Fibroblast of skin of abdomen (primary cell): ENCODE measurements around the gene FNDC3A.
"Not testable (repeated sequence)": the region's sequence is repeated elsewhere in the genome, so short reads cannot be mapped to it uniquely, and the experiment has no call there.

ENCODE experiments used
- DNase-seq: peaks from one replicate; pipeline ENCODE4 v3.0.0-alpha.2; 2013

Gene FNDC3A

DNA sequence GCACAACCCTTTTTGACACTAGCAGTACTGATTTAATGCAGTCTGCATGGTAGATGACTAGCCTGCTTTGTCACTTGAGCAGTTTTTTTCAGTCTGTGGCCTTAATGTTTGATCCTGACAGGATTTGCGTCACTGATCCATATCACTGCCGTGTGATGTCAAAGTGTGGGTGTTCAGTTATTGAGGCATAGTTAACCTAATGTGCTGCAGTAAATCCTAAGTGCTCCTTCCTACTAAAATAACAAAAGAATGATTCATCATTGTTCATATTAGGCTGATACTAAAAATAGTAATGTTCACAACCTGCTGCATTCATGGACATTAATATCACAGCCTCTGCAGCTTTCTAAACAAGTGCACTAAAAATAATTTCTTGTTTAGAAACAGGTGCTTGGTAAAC lies 122.5 kb downstream of the FNDC3A start:
- DNase-seq, result peak; percentile 79

DNA sequence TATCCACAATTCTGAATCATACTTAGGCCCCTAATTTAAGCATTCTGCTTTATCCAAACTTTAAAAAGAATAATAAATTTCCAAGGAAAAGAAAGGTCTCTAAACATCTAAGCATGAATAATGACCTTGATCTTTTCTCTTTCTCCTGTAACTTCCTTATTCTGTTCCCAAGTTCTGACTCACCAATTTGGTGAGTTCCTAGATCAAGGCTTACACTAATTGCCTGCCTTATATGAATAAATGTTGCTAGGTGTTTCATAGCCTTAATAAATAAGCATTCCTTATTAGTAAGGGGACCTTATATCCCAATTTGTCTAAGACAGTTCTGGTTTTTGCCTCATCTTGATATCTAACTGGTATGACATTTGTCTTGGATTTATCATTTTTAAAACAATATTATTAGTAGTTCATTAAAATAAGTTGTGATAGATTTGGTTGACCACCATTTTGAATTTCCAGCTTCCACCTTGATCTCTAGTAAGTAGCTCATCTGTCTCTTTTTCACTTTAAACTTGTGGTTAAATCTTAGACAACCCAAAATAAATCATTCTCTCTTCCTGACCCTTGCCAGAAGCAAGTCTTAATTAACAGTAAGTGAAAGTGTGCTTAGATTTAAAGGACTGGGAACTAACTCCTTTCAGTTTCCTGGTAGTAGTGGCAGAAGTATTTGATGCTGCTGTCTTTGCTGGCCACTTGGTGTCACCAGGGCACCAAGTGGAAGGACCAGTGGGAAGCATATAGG lies 123.2 kb downstream of the FNDC3A start:
- DNase-seq, result no peak

DNA sequence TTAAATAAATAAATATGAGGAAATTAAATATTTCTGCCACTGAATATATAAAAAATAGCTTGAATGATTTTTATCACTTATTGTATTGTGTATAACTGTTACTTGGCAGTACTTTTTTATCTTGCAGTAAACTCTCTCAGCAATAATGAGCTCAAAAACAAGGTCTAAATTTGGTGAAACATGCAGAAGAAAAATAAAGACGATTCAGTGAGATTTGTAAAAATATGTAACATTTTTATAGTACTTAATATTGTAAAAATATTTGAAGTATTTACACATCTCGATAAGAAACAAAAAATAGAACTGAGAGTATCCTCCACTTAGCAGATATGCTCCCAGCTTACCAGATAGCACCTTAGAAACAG lies 123.8 kb downstream of the FNDC3A start:
- no peak for DNase-seq

DNA sequence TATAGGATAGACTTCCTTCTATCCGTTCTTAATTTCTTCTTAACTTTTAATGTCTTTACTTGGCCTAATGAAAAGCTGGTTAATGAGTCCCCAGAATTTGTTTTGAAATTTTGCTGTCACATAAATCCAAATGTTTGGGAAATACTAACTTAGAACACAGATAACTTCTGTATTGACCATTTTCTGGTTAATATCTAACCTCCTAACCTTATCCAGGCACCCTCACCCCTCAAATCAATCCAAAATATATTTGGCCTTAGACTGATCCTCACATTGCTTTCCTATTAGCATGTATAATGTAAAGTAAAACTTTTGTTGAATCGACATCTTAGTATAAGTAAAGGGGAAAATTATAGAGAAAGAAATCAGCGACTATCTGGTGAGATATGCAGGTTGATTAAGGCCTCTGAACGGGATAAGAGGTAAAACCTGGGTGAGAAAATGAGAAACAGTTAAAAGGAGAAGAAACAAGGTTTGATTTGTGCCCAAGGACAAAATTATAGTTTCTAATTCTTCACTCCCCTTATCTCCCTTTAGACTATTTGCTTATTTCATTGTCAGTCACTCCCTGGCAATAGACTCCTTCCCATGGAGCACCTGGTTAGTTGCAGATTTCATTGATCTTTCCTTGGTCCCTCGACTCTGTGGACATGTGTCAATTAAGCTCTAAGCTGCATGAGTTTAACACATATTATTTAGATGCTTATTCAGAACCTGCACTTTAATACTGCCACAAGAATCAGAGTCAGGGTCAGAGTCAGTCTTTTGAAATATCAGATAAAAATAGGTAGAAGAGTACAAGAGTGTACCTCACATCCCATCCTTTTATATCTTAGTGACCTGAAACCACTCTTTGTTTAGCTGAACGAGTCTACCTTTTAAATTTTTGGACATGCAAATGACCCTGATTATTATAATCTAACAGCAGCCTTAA lies 125.2 kb downstream of the FNDC3A start:
- DNase-seq, result no peak

DNA sequence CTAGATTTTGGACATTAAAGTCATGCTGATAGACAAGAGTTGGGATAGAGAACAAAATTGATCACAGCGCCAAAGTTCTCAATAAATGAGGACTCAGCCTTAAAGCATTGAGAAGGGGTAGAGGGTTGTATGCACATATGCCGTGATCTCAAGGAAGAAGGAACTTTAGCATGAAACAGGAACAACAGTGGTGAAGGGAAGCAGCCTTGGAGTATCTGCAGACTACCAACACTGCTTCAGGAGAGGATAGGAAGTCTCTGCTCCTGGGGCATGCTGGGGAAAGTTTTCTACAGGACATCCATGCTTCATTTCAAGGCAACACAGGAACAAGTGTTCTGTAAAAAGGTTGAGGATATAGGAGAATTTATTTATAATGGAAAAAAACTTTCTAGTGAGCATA lies 132.5 kb downstream of the FNDC3A start:
- DNase-seq, result no peak

DNA sequence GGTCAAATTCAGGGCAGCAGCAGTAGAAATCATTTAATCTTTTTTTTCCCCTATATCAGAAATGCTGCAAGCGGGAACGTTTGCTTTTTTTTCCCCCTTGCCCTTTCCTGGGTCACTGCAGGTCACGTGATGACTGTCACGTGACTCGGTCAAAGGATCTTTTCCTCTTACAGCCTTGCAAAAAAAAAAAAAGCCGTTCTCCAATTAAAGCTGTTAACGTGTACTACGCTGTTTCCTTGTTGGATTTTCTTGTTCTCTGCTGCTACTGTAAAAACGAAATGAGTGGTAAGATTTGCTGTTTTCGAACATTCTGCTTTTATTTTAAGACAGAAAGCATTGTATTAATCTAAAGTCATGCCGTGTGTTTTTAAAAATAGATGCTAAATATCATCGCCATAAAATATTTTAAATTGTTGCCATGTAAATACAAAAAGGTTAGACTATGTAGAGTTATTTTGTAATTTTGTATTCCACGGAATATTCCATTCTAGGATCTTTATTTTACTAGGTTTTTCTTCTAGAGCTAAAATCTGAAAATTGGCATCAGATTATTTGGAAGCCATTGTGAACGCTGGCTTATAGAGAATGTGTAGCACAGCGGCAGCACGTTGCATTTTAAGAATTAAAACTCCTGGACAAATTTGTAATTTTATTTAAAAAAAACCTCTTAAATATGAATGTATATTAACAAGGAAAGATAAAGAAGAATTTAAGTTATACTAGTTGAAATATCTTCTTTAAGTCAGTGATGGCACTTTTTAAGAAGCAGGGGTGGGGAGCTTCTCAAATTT lies 134.6 kb downstream of the FNDC3A start:
- peak; percentile 92 for DNase-seq

DNA sequence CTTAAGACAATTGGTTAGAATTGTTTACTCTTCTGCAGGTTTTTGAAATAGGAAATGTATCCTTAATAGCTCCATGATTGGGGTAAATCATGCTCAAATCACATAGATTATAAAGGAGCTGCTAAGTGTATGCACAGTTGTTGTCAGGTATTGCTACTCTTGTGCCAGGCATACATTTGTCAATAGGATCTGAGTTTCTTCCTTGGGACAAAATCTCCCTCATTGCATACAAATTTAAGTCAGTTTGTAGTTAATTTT lies 135.1 kb downstream of the FNDC3A start:
- no peak for DNase-seq

DNA sequence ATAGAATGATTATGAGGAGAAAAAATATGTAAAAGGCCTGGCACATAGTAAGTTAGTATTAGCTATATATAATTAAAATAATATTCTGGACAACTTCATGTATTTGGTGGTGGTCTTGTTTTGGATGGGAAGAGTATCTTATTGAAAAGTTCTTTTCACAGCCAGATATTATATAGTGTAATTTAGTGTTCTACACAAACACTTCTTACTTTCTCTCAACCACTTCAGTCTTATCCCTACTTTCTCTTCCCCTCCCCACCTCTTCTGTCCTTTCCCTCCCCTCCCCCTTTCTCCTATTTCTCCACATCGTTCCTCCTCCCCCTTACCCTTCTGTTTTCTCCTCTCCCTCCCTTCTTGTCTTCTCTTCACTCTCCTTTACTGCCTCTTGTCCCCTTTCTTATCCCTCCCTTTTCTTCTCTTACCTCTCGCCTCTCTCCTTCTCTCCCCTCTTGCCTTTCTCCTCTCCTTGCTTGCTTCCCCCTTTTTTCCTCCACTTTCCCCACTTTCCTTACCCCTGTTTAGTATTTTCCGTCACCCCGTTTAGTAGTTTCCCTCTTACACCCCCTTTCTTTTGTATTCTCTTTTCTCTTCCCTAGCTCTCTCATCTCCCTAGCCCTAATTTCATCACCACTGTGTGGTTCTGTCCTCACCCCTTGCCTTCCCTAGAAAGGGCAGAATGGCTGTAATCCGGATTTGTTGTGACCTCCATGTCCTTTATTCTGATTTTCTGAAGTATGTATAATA lies 137.2 kb downstream of the FNDC3A start:
- no peak for DNase-seq

DNA sequence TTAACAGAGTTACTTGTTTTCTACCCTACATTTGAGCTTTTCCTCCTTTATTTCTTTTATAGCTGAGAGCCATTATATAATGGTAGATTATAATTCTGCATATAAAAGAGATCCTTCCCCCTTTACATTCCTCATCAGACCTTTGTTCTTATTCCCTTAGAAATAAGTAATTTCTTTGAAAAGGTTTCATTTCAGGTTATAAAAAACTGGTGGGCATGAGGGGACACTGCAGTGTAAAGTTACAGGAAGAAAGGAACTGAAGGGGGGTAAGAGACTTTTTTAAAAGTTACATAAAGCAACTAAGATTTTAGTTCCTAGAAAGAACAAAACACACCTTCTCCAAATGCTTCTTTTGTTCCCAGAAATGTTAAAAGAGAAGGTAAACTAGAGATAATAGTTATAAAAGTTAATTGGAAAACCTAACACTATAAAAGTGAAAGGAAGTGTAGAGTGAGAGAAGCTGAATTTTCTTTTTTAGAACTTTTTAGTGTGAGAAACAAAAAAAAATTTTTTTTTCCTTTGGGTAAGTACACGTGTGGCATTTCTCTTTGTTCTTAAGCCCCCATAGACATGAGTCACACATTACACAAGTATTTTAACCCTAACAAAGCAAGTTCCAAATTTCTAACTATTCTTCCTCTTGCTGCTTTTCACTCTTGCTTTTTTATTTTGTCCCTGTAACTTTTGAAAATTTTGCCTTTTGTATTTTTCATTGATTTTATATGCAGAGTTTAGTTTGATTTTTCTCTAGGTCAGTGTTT lies 138.0 kb downstream of the FNDC3A start:
- DNase-seq, result peak; percentile 67

DNA sequence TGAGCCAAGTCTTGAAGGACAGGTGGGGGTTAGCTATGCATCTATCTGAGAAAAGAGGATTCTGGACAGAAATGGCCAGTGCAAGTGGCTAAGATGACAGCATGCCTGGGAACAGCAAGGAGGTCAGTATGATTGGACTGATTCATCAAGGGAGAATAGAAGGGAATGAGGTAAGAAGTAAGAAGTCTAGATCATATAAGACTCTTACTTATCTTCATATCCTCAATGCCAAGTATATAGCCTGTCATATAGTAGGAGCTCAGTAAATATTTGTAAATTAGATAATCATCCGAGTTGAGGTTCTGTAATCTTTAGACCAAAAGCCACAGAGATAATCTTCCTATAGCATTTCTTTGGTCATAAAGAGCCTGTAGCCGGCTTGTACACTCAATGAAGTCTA lies 141.2 kb downstream of the FNDC3A start:
- no peak for DNase-seq

DNA sequence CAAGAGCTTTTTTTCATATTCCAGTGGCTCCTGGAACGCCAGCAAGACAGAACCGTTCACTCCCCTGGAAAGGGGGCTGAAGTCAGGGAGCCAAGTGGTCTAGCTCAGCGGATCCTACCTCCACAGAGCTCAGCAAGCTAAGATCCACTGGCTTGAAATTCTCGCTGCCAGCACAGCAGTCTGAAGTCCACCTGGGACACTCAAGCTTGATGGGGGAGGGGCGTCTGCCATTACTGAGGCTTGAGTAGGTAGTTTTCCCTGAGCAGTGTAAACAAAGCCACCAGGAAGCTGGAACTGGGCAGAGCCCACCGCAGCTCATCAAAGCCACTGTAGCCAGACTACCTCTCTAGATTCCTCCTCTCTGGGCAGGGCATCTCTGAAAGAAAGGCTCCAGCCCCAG lies 142.7 kb downstream of the FNDC3A start:
- DNase-seq, result not testable (repeated sequence)

DNA sequence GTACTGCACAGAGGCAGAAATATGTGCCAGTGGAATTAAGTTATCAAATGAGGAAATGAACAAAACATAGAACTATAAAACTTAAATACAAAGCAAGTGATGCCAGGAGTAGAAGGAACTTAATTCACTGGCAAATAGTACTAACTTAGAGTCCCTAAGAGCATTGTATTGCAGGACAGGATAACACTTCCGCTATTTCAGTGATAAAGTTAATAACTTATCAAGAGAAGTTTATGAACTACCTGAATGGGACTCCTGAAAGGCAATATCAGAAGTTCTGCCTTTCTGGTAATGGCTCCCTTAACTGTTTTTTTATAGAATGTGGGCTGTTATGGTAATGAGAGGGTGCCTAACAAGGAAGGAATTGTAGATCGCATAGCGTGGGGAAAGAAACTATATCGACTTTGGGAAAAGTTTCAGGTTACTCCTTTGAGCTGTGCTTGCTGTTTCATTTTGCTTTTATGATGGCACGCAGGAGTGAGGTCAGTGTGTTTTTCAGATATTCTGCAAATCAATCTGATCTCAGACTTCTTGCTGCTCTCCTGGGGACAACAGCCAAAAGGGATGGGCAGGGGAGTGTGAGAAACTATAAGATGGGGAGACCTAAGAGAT lies 149.1 kb downstream of the FNDC3A start:
- DNase-seq, result no peak

DNA sequence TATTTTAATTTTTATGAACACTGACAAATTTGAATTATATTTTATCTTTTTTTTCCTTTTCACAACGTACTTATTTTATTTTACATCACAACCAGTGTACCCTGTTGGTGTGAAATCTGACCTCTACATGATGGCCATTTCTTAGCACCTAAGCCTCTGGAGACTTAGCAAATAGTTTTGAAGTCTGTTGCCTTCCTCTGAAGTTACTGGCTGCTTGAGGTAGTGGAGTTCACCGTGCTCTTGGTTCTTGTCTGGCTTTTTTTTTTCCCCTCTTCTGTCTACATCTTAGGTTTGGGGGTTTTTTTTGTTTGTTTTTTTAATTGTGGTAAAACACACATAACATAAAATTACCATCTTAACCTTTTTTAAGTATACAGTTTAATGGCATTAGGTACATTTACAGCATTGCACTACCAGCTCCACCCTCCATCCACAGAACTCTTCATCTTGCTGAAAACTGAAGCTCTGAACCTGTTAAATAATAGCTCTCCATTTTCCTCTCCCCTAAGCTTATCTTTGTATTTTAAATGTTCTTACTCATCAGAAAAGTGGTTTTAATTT lies 150.3 kb downstream of the FNDC3A start:
- DNase-seq, result no peak

DNA sequence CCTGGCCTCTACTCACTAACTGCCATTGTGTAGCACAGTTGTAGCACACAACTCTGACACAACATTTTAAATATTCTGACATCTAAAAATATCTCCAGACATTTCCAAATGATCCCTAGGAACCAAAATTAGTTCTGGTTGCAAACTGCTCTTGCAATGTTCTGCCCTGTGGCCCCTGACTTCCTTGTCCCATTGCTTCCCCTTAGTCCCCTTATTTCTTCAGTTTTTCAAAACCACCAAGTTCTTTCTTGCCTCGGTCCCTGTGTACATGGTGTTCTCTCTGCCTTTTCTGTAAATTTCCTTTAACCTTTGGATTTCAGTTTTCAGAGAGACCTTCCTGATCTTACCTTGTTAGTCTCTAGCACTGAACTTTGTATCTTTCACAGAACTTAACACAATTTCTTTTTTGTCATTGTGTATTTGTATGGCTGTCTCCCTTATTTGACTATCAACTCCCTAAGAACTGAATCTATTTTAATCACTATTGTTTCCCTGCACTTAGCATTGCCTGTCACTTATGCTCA lies 156.8 kb downstream of the FNDC3A start:
- DNase-seq, result no peak

DNA sequence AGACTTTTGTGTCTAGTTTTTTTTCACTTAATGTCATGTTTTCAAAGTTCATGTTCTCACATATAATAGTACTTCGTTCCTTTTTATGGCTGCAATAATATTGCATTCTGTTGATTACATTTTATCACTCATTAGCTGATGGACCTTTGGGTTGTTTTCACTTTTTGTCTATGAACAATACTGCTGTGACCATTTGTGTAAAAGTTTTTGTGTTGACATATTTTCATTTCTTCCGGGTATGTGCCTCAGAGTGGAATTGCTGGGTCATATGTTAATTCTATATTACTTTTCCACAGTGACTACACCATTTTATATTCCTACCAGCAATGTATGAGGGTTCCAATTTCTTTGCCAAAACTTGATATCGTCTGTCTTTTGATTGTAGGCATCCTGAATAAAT lies 158.6 kb downstream of the FNDC3A start:
- no peak for DNase-seq

DNA sequence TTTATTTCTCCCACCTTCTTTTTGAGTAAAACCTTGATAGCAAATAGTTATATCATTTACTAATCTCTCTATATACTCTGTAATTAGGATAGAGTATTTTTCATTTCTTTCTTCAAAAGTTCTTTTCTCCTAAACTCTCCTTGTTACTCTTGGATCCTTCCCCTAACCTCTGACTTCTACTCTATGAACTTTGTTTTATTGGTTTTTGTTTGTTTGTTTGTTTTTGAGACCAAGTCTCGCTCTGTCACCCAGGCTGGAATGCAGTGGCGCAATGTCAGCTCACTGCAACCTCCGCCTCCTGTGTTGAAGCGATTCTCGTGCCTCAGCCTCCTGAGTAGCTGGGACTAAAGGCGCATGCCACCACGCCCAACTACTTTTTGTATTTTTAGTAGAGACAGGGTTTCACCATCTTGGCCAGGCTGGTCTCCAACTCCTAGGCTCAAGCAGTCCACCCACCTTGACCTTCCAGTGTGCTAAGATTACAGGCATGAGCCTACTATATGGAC lies 161.5 kb downstream of the FNDC3A start:
- DNase-seq, result not testable (repeated sequence)

DNA sequence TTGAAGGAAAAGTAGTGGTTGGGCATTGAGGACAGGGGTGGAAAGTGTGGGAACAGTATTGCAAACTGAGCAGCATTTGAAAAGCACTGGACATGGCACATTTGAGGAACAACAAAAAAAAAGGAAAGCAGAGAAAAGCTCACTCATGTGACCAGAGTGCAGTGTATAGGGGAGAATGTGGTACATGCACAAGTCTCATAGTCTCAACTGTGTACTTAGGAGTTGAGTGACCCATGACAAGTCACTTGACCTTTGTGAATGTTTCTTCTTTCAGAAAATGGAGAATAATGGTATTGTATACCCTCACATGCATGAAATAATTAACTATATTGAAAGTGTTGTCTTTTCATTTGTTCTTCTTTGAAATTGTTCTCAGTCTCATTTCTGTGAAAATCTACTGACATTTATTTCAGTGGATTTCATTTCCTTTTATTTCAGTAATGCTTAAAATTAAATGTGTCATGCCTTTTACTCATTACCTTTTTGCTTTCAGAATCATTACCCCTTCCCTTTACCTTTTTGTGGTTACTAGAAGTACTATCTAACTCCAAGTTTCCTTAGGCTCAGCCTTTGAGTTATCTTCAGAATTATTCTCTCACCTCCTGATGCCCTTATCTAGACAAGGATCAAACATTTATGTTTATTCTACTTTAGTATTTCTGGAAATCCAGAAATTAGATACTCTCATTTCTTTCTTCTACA lies 165.3 kb downstream of the FNDC3A start:
- DNase-seq, result no peak

DNA sequence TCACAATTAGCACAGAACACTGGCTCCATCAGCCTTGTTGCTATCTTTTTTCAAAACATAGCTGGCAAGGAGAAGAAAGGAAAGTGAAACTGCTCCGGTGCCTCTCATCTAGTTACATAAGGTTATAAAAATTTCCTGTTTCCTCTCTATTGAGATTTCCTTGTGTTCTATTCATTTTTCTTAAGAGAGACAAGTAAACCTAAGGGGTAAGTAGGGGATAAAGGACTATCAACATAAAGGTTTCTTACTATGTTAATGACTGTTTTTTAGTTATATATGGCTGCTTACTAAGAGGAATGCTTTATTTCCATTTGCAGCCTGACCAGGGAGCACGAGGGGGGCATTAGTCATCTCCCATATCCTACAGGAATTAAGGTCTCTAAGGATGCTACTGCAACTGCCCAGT lies 171.2 kb downstream of the FNDC3A start:
- peak; percentile 4 for DNase-seq

DNA sequence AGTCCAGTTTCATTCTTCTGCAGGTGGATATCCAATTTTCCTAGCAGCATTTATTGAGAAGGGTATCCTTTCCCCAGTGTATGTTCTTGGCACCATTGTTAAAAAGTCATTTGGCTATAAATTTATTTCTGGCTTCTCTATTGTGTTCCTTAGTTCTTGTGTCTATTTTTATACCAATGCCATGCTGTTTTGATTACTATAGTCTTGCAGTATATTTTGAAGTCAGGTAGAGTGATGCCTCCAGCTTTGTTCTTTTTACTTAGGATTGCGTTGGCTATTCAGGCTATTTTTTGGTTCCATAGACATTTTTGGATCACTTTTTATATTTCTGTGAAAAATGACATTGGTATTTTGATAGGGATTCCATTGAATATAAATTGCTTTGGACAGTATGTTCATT lies 172.7 kb downstream of the FNDC3A start:
- DNase-seq, result no peak
